ENCODE data around the gene TPM1. TPM values are rescaled to one million over a fixed set of nuclear protein-coding genes. Genes with fewer than 3 reads are reported as not detected.
A peak's percentile ranks its signal among the peaks of the same experiment; 100 is the strongest.

The TPM1 gene
- total RNA-seq, 1 donor from 2014 or later, result 11.1 TPM

GRCh38 chr15:63038926-63039673 is 3.4 kb upstream of the TPM1 start:
- H3K9me3 Mint-ChIP-seq, result no peaks in the 10 kb centered on the region
- no peaks in the 10 kb centered on the region for H3K36me3 Mint-ChIP-seq (ENCODE audit: low read depth)
- H3K4me3 Mint-ChIP-seq (ENCODE audit: low read depth), result no peak overlapping the region
- no peak overlapping the region for H3K27ac Mint-ChIP-seq
- DNase-seq (ENCODE audit: low spot score), result no peak
- intact Hi-C loops (cut with micrococcal nuclease), result no loop called here
- H3K27me3 Mint-ChIP-seq (ENCODE audit: low read depth), result peaks cover 57% of the 10 kb centered on the region
- H3K4me1 Mint-ChIP-seq (ENCODE audit: low read depth), result peaks cover 4% of the 10 kb centered on the region

GRCh38 chr15:63039811-63040210 is 2.7 kb upstream of the TPM1 start:
- no peak for DNase-seq (ENCODE audit: low spot score)
- Mint-ChIP-seq H3K9me3 (no peaks in the 10 kb centered on the region), H3K36me3 (ENCODE audit: low read depth) (no peaks in the 10 kb centered on the region), H3K4me3 (ENCODE audit: low read depth) (no peak overlapping the region), H3K27ac (no peak overlapping the region), H3K27me3 (ENCODE audit: low read depth) (peaks cover 63% of the 10 kb centered on the region), H3K4me1 (ENCODE audit: low read depth) (peaks cover 4% of the 10 kb centered on the region)
- intact Hi-C loops (cut with micrococcal nuclease), result loop anchor here (10.0 kb wide), 1 partner anchor 155 kb away; no protein-coding TSS in a partner anchor

GRCh38 chr15:63040509-63040908 is 2.0 kb upstream of the TPM1 start:
- Mint-ChIP-seq H3K4me3 (ENCODE audit: low read depth) (no peak overlapping the region), H3K9me3 (no peaks in the 10 kb centered on the region), H3K4me1 (ENCODE audit: low read depth) (peaks cover 4% of the 10 kb centered on the region), H3K27me3 (ENCODE audit: low read depth) (peaks cover 66% of the 10 kb centered on the region), H3K27ac (no peak overlapping the region), H3K36me3 (ENCODE audit: low read depth) (no peaks in the 10 kb centered on the region)
- intact Hi-C loops (cut with micrococcal nuclease), result loop anchor here (10.0 kb wide), 1 partner anchor 154 kb away; no protein-coding TSS in a partner anchor
- no peak for DNase-seq (ENCODE audit: low spot score)

- H3K4me3 Mint-ChIP-seq (ENCODE audit: low read depth), result no peak overlapping the region
- intact Hi-C loops (cut with micrococcal nuclease), result loop anchor here (10.0 kb wide), 1 partner anchor 154 kb away; no protein-coding TSS in a partner anchor
- DNase-seq (ENCODE audit: low spot score), result no peak
- peaks cover 71% of the 10 kb centered on the region for H3K27me3 Mint-ChIP-seq (ENCODE audit: low read depth)
- H3K27ac Mint-ChIP-seq, result no peak overlapping the region
- H3K4me1 Mint-ChIP-seq (ENCODE audit: low read depth), result peaks cover 4% of the 10 kb centered on the region
- no peaks in the 10 kb centered on the region for H3K9me3 Mint-ChIP-seq
- H3K36me3 Mint-ChIP-seq (ENCODE audit: low read depth), result no peaks in the 10 kb centered on the region
Observed at GRCh38 chr15:63040954-63041353, 1.6 kb upstream of the TPM1 start.

- Mint-ChIP-seq H3K4me3 (ENCODE audit: low read depth) (no peak overlapping the region), H3K4me1 (ENCODE audit: low read depth) (peaks cover 4% of the 10 kb centered on the region), H3K9me3 (no peaks in the 10 kb centered on the region), H3K27me3 (ENCODE audit: low read depth) (peaks cover 73% of the 10 kb centered on the region), H3K36me3 (ENCODE audit: low read depth) (no peaks in the 10 kb centered on the region), H3K27ac (no peak overlapping the region)
- no peak for DNase-seq (ENCODE audit: low spot score)
- intact Hi-C loops (cut with micrococcal nuclease), result loop anchor here (10.0 kb wide), 1 partner anchor 153 kb away; no protein-coding TSS in a partner anchor
Observed at GRCh38 chr15:63041402-63041973, 1.1 kb upstream of the TPM1 start.

GRCh38 chr15:63042877-63043334 is 359 bp downstream of the TPM1 start:
- Mint-ChIP-seq H3K4me1 (ENCODE audit: low read depth) (peaks cover 6% of the 10 kb centered on the region), H3K36me3 (ENCODE audit: low read depth) (no peaks in the 10 kb centered on the region), H3K4me3 (ENCODE audit: low read depth) (peak overlapping the region; percentile 68), H3K27ac (no peak overlapping the region), H3K9me3 (no peaks in the 10 kb centered on the region), H3K27me3 (ENCODE audit: low read depth) (peaks cover 86% of the 10 kb centered on the region)
- intact Hi-C loops (cut with micrococcal nuclease), result loop anchor here (10.0 kb wide), 1 partner anchor 152 kb away; no protein-coding TSS in a partner anchor
- no peak for DNase-seq (ENCODE audit: low spot score)

- no peak overlapping the region for H3K27ac Mint-ChIP-seq
- H3K4me3 Mint-ChIP-seq (ENCODE audit: low read depth), result peak overlapping the region; percentile 68
- DNase-seq (ENCODE audit: low spot score), result no peak
- peaks cover 82% of the 10 kb centered on the region for H3K27me3 Mint-ChIP-seq (ENCODE audit: low read depth)
- intact Hi-C loops (cut with micrococcal nuclease), result loop anchor here (10.0 kb wide), 1 partner anchor 151 kb away; no protein-coding TSS in a partner anchor
- no peaks in the 10 kb centered on the region for H3K36me3 Mint-ChIP-seq (ENCODE audit: low read depth)
- no peaks in the 10 kb centered on the region for H3K9me3 Mint-ChIP-seq
- peaks cover 6% of the 10 kb centered on the region for H3K4me1 Mint-ChIP-seq (ENCODE audit: low read depth)
Observed at GRCh38 chr15:63043335-63044076, 959 bp downstream of the TPM1 start.

- intact Hi-C loops (cut with micrococcal nuclease), result loop anchor here (10.0 kb wide), 1 partner anchor 151 kb away; no protein-coding TSS in a partner anchor
Observed at GRCh38 chr15:63044077-63044644, 1.6 kb downstream of the TPM1 start.

GRCh38 chr15:63044645-63045464 is 2.3 kb downstream of the TPM1 start:
- H3K36me3 Mint-ChIP-seq (ENCODE audit: low read depth), result no peaks in the 10 kb centered on the region
- H3K27me3 Mint-ChIP-seq (ENCODE audit: low read depth), result peaks cover 82% of the 10 kb centered on the region
- intact Hi-C loops (cut with micrococcal nuclease), result loop anchor here (5.0 to 10.0 kb wide), 4 partner anchors 150 to 357 kb away; partner anchors contain the start of gene APH1B
- no peak overlapping the region for H3K27ac Mint-ChIP-seq
- H3K9me3 Mint-ChIP-seq, result no peaks in the 10 kb centered on the region
- H3K4me1 Mint-ChIP-seq (ENCODE audit: low read depth), result peaks cover 14% of the 10 kb centered on the region
- no peak overlapping the region for H3K4me3 Mint-ChIP-seq (ENCODE audit: low read depth)
- DNase-seq (ENCODE audit: low spot score), result no peak

More at GRCh38 chr15:63044077-63044644, 1.6 kb downstream of the TPM1 start:
- DNase-seq (ENCODE audit: low spot score), result no peak
- Mint-ChIP-seq H3K9me3 (no peaks in the 10 kb centered on the region), H3K27me3 (ENCODE audit: low read depth) (peaks cover 82% of the 10 kb centered on the region), H3K4me3 (ENCODE audit: low read depth) (peak overlapping the region; percentile 27), H3K27ac (no peak overlapping the region), H3K36me3 (ENCODE audit: low read depth) (no peaks in the 10 kb centered on the region), H3K4me1 (ENCODE audit: low read depth) (peaks cover 11% of the 10 kb centered on the region)

- Mint-ChIP-seq H3K36me3 (ENCODE audit: low read depth) (no peaks in the 10 kb centered on the region), H3K9me3 (no peaks in the 10 kb centered on the region), H3K27ac (no peak overlapping the region), H3K4me1 (ENCODE audit: low read depth) (peaks cover 14% of the 10 kb centered on the region), H3K4me3 (ENCODE audit: low read depth) (no peak overlapping the region), H3K27me3 (ENCODE audit: low read depth) (peaks cover 77% of the 10 kb centered on the region)
- no peak for DNase-seq (ENCODE audit: low spot score)
- intact Hi-C loops (cut with micrococcal nuclease), result loop anchor here (5.0 to 10.0 kb wide), 4 partner anchors 149 to 357 kb away; partner anchors contain the start of gene APH1B
Observed at GRCh38 chr15:63045465-63045840, 2.9 kb downstream of the TPM1 start.

- intact Hi-C loops (cut with micrococcal nuclease), result loop anchor here (5.0 to 10.0 kb wide), 4 partner anchors 149 to 356 kb away; partner anchors contain the start of gene APH1B
- DNase-seq (ENCODE audit: low spot score), result no peak
- Mint-ChIP-seq H3K4me1 (ENCODE audit: low read depth) (peaks cover 14% of the 10 kb centered on the region), H3K36me3 (ENCODE audit: low read depth) (no peaks in the 10 kb centered on the region), H3K9me3 (no peaks in the 10 kb centered on the region), H3K27me3 (ENCODE audit: low read depth) (peaks cover 73% of the 10 kb centered on the region), H3K4me3 (ENCODE audit: low read depth) (no peak overlapping the region), H3K27ac (no peak overlapping the region)
Observed at GRCh38 chr15:63045879-63046278, 3.3 kb downstream of the TPM1 start.

Measured in activated T-helper 2 cell treated with anti-CD3 and anti-CD28 coated beads, Interferon-gamma antibody, Interleukin-2, Interleukin-4, amounts not matched to agents 10 μg/mL and 5 μg/mL and 100 μg/mL, durations not matched to agents 14 hours and 24 hours and 36 hours (primary cell).